Transverse colon (tissue), 3 donors: ENCODE measurements around the gene USP5.
"Not testable (repeated sequence)": the region's sequence is repeated elsewhere in the genome, so short reads cannot be mapped to it uniquely, and the experiment has no call there.

Source experiments
- POLR2A ChIP-seq: fragments of 450-650 bp; IDR thresholded peaks from one replicate; pipeline ENCODE4 v1.6.1; 2016; ENCODE audit warnings: antibody characterized with exemption, mild to moderate bottlenecking, moderate library complexity
- TF ChIP-seq, protein P1 (sequence below), 5 experiments: fragments of 200-600 bp in 3 of 5; fragments of 450-650 bp in 2 of 5; sonication (generic) in 3 of 5; IDR thresholded peaks; 1 replicate in 2 of 5; 2 replicates in 3 of 5; pipeline ENCODE4 v1.5.1; 2016 to 2017; ENCODE audit warnings: antibody characterized with exemption in 5 of 5, inconsistent platforms in 3 of 5, mild to moderate bottlenecking in 2 of 5, moderate library complexity in 1 of 5

GRCh38 chr12:6886206-6886999, 34.5 kb downstream of the USP5 start:
- TF ChIP-seq, protein P1, sequence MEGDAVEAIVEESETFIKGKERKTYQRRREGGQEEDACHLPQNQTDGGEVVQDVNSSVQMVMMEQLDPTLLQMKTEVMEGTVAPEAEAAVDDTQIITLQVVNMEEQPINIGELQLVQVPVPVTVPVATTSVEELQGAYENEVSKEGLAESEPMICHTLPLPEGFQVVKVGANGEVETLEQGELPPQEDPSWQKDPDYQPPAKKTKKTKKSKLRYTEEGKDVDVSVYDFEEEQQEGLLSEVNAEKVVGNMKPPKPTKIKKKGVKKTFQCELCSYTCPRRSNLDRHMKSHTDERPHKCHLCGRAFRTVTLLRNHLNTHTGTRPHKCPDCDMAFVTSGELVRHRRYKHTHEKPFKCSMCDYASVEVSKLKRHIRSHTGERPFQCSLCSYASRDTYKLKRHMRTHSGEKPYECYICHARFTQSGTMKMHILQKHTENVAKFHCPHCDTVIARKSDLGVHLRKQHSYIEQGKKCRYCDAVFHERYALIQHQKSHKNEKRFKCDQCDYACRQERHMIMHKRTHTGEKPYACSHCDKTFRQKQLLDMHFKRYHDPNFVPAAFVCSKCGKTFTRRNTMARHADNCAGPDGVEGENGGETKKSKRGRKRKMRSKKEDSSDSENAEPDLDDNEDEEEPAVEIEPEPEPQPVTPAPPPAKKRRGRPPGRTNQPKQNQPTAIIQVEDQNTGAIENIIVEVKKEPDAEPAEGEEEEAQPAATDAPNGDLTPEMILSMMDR (IDR thresholded peaks at IDR 0.05) = not testable (repeated sequence)
- not testable (repeated sequence) for TF ChIP-seq POLR2A
